HG03045 (cell line): ENCODE measurements around the gene RCOR1.
"Not testable (repeated sequence)": the region's sequence is repeated elsewhere in the genome, so short reads cannot be mapped to it uniquely, and the experiment has no call there.

Experiments
- ATAC-seq: cut with Tn5 transposase; IDR thresholded peaks from one replicate; pipeline ENCODE4 v1.9.1; 2021; ENCODE audit warnings: mild to moderate bottlenecking, moderate library complexity; ENCODE audit not compliant: unreplicated experiment

RCOR1 gene

DNA sequence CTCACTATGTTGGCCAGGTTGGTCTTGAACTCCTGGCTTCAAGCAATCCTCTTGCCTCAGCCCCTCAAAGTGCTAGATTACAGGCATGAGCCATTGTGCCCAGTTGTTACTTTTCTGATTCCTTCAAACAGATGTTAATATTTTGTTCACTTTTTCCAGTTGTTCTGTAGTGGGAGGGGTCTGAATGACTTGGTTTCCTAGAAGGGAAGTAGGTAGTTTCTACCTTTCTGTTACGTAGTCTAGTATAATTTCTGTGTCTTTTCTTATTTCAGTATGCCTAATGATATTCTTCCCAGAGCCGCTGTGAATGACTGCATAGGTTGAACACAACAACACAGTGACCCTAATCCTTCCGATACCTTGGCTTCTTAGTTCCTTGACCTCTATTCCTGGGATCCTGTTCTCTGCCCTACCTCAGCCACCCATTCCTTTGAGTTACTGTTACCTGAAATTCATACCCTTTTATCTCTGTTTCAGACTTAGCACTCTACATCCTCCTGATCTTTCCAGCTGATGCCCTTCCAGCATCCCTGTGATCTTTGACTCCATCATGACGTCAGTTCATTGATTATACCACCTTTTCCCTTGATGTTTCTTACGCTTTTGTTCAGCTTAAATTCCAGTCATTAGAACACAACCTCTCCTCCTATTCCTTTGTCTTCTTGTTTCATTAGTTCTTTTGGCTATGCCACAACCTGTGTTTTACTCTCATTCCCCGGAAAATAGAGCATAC lies 33.3 kb downstream of the RCOR1 start:
- no peak for ATAC-seq

DNA sequence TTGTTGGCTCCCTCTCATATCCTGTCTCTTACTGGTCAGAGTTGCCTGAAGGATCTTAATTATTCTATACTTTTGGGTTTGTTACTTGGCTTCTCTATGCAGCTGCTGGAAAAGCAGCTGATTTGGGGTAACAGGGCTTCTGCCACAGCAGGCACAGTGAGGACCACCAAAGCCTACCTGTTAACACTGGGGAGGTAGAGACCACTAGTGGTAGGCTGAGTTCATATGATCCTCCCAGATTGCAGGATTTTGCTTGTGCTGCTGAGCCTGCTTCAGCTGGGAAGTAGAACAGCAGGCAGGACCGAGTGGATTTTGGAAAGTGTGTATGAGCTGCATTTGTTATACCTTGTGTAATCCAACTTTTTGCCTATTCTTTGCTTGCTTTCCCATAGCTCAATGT lies 34.1 kb downstream of the RCOR1 start:
- ATAC-seq = no peak

DNA sequence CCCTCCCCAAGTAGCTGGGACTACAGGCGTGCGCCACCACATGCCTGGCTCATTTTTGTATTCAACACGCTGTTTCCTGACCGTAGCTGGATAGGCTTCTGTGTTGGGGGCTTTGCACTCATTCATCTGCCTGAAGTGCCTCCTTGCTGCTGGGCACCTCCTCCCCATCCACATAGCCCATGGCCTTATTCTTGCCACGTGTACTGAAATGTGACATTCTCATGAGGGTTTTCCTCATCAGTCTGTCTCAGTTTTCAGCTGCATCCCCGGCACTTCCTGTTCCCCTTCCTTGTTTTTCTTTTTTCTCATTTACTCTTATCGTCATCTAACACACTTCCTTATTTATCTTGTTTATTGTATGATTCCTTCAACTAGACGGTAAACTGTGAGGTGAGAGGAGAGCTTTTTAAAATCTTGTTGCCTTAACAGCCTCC lies 36.6 kb downstream of the RCOR1 start:
- no peak for ATAC-seq

DNA sequence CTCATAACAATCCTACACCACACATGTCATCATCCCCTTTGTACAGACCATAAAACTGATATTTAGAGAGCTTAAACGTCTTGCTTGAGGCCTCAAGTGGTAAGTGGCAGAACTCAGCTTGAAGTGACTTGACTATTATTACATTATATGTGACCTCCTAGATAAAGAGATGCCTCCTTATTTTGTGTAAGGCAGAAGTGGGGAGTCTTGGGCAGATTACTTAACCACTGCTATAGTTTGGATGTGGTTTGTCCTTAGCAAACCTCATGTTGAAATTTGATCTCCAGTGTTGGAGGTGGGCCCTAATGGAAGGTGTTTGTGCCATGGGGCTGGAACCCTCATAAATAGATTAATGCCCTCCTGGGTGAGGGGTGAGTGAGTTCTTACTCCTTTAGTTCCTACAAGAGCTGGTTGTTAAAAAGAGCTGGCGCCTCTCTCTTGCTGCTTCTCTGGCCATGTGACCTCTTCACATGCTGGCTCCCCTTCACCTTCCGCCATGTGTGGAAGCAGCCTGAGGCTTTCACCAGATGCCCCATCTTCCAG lies 37.4 kb downstream of the RCOR1 start:
- no peak for ATAC-seq

DNA sequence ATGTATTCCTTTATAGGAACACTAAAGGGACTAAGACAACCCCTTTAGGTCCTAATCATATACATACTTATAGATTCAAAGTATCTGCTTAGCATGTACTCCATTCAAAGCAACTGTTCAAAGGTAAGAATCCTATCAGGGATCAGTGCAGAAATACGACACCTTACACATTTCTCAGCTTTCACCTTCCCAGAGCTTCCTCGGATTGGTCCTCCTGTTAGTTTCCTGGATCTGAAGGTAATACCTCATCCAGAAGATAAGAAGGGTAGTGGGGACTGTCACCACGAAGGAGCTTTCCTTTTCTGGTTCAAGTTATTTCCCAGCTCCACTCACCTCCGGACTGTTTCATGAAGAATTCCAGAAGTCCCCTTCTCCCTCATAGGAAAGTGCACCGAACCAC lies 38.0 kb downstream of the RCOR1 start:
- no peak for ATAC-seq

DNA sequence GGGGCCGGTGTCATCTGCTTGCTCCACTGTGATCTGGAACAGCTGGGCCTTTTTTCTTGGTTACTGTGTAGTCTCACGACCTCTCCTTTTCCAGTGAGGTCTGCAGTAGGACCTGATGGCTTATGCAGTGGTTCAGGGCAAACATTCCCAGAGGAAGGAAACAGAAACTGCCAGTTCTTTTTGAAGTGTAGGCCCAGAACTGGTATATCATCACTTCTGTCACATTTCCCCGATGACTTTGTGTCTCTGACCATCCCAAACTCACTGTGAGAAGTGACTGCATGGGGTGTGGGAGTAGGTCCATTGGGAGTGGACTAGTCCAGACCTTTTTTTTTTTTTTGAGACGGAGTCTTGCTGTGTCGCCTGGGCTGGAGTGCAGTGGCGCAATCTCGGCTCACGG lies 38.4 kb downstream of the RCOR1 start:
- no peak for ATAC-seq

DNA sequence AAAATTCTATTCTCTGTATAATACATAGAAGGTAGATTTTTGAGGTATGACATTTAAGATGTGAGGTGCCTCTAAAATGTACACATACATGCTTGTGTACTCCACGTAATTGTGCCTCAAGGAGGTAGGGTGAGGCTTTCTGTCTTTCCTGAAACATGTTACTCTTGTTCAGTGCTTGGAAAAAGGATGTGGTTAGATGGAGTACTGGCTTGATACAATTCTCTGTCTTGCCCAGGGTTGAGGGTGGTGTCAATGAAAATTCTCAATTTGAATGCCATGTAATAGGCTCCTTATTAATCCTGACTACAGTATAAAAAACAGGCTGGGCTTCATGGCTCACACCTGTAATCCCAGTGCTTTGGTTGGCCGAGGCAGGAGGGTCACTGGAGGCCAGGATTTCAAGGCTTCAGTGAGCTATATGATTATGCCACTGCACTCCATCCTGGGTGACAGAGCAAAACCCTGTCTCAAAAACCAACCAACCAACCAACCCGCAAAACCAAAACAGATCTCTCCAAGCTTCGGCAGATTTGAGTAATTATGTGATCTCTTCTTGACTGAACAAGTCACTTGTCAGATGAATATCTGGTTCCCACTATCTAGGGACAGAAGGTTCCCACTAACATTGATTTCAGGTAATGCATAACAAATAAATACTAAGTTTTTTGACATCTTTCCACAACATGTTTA lies 41.6 kb downstream of the RCOR1 start:
- no peak for ATAC-seq

DNA sequence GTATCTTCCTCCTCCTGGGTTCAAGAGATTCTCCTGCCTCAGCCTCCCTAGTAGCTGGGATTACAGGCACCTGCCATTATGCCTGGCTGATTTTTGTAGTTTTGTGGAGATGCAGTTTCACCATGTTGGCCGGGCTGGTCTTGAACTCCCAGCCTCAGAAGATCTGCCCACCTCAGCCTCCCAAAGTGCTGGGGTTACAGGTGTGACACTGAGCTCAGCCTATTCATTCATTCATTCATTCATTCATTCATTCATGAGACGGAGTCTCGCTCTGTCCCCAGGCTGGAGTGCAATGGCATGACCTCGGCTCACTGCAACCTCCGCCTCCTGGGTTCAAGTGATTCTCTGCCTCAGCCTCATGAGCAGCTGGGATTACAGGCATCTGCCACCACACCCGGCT lies 47.2 kb downstream of the RCOR1 start:
- ATAC-seq = not testable (repeated sequence)

DNA sequence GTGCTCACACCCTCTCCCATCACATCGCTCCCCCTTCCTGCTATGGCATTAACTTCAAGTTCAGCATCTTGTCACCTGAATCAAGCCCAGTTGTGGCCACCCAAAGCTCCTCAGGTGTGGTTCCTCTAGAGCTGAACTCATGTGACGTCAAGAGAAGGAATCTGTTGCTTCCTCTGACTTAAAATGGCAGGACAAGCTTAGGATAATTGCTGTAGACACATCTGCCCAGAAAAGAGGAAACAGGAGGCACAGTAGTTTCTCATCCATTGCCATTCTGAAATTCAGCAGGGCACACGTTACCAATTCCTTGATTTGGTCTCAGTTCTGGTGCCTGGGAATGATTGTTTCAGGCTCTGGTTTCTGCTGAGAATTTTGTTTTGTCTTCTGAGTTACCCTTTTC lies 52.1 kb downstream of the RCOR1 start:
- ATAC-seq = no peak

DNA sequence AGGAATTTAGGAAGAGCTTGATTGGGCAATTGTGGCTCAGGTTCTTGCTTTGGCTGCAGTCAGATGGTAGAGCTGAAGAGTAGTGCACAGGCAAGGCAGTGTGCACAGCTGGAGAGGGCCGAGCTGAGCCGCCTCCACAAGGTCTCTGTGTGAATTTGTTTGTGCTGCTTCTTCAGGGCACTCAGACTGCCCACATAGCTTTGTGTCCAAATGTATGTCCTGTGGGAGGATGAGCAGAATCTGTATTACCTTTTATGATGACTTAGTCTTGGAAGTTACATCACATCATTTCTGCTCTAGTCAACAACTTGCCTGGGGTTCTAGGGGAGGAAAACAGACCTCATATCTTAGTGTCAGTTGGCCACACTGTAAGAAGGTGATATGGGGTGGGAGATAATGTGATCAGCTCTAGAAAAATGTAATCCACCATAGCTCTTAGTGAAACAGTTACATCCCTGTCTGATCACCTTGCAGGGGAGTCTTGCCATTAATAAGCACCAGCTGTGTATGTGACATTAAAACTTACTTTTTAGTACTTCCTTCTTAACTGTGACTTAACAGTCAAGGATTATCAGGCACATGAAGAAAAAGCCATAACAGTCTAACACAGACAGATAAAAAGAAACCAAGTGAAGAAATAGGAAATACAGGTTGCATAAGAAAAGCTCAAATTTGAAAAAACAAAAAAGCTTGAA lies 53.4 kb downstream of the RCOR1 start:
- no peak for ATAC-seq

DNA sequence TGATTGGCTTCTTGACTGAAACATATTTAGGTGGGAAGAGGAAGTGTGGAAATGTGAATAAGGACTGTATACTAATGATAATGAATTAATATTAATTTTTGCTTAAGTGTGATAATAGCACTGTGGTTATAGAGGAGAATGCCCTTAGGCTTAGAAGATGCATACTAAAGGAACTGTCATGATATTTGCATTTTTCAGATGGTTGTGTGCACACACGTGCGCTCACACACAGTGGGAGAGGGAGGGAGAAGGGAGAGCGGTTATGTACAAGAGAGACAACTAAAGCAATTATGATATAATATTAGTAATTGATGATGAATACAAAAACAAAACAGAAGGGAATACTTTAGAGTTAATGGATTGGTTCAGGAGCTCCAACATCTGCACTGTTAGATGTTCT lies 54.2 kb downstream of the RCOR1 start:
- ATAC-seq = no peak

DNA sequence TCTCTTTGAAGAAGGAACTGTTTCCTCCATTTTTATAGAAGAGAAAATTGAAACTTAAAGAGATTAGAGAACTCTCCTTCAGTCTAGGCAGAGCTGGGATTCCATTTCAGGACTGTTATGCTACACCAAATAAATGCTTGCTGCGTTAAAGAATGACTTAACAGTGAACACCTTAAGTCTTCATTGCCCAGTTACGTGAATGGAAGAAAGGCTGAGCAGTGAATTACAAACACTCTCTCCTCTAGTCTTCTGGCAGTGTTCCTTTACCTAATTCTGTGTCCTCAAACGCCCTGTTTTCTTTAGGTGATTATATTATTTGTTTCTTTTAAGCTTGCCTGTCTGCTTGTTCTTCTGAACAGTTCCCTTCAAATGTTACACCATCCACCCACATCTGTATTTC lies 59.7 kb downstream of the RCOR1 start:
- no peak for ATAC-seq

DNA sequence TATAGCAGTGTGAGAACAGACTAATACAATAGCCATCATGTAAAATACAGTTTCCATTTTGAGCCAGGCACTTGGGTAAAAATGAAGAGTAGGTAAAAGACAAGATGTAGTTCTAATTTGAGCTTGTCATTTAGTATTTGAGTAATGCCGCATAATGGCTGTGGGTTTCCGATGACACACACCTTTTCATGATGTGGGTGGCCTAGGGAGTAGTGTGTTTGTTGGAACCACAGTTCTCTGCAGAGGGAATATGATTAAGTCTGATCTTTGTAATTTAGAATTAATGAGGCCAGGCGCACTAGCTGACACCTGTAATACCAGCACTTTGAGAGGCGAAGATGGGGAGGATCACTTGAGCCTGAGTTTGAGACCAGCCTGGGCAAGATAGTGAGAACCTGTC lies 61.8 kb downstream of the RCOR1 start:
- ATAC-seq = no peak

DNA sequence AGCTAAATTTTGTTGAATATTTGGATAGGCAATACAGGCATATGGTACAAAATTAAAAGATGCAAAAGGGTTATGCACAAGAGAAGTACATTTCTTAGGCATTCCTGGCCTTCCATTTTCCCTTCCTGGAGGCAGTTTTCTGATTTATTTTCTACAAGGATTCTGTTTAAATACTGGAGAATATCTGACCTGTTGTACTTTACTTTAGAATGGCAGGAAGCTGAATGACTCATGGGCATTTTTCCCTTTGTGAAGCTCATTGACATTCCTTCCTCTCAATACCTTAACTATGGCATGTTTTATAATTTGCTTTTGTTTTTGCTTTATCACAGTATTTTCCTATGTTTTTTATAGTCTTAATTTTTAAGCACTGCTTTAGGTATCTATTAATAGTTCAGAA lies 62.7 kb downstream of the RCOR1 start:
- ATAC-seq = no peak

DNA sequence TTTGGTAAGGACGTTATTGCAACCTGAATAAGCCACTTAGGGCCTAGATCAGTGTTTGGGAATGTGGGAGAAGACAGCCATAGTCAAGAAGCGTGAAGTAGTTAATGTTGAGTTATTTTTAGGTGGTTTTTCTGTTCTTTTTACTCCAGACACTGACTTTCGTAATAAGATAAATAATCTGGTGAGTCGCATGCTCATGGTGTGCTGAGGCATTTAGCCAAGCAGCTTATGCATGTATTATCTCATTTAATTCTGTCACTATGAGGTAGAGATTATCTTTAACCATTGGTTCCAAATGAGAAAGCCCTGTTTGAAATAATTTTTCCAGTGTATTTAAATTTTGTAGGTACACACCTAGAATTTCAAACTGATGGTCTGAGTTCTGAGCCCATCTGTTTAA lies 67.3 kb downstream of the RCOR1 start:
- no peak for ATAC-seq

DNA sequence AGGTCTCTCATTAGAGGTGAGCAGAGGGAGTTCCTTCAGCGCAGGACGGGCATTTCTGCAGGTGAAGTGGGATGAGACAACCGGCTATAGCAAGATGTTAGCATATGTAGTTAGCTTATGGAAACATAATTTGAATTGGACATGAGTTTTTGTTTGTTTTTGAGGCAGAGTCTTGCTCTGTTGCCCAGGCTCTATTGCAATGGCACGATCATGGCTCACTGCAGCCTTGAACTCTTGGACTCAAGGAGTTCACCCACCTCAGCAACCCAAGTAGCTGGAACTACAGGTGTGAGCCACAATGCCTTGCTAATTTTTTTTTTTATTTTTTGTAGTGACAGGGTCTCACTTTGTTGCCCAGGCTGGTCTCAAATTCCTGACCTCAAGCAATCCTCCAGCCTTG lies 69.2 kb downstream of the RCOR1 start:
- no peak for ATAC-seq

DNA sequence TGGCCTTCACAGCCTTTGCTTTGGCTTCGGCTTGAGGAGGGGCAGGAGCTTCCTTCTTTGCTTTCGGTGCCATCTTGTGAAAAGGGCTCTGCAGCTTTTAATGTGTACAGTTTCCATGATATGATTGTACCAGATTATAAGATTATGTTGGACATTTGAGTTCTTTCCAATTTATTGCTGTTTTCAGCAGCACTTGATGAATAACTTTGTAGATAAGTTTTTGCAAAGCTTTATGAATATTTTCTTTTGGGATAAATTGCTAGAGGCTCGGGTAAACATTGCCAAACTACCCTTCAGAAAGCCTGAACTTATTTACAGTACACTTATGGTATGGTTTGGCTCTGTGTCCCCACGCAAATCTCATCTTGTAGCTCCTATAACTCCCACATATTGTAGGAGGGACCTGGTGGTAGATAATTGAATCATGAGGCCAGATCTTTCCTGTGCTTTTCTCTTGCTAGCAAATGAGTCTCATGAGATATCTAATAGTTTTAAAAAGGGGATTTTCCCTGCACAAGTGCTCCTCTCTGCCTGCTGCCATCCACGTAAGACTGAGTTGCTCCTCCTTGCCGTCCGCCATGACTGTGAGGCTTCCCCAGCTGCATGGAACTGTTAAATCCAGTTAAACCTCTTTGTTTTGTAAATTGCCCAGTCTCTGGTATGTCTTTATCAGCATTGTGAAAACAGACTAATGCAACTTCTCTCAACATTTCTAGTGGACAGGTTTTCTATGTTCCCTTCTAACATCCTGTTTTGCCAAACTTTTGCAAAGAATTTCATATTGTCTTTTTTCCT lies 70.4 kb downstream of the RCOR1 start:
- no peak for ATAC-seq

DNA sequence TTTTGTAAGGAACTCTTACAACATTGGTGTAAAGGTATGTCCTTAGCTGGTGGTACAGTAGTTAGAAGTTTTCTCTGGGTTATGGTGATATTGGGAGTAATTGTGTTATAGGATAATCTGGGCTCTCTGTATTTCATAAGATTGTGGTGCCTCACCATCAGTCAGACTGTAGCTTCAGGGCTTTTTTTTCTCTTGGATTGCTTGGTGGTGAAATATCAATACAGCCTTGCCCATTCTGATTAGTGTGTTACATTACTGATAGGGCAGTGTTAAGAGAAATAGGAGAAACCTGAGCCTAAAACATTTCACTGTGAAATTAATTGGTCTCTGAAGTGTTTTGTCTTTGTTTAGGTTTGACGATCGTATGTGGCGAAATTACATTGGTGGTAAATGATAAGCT lies 71.0 kb downstream of the RCOR1 start:
- no peak for ATAC-seq

DNA sequence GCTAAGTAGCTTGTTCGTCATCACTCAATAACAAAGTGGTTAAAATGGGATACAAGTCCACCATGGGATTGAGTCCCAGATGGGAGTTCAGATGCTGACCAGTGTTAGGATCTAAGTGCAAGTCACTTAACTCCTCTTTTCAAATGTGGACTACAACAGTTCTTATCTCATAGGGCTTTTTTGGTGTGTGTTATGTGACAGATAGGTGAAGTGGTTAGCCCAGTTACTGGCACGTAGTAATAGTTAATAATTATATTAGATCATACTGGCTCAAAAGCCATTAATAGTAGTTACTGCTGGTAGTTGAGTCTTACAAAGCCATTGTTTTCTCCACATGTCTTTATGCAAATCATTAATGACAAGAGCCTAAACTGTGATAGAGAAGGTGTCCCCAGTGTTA lies 73.2 kb downstream of the RCOR1 start:
- no peak for ATAC-seq

DNA sequence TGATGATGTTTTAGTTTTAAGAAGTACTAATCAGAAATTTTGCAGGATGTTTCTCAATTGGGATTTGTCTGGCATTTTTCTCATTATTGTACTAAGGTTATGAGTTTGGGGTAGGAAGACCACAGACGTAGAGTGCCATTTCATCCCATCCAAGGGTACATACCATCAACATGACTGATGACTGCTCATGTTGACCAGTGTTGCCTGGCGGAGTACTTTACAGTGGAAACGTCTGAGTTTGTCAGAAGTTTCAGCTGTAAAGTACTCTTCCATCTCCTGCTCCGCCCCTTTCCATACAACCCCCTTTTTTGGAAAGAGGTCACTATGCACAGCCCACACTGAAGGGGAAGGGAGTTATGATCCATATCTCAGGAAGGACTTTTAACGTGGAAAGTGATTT lies 74.2 kb downstream of the RCOR1 start:
- ATAC-seq = no peak

DNA sequence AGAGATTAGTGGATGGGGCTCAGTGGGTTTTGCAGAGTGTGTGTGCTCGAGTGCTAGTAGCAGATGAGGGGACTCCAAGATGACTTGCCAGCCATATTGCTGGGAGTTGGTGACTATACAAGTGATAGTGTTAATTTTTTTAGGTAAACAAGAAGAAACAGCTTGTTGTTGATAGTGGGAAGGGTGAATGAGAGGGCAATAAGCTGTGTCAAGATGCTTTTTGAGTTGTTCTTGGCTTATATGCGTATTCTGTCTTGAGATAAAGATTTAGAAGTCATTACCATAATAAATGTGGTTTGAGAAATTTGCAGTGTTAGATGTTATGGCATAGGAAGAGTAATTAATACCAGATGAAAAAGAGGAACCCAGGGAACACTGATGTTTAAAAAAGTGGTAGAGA lies 75.3 kb downstream of the RCOR1 start:
- ATAC-seq = no peak
